ENCODE data around the gene ARID1B. TPM values are rescaled to one million over a fixed set of nuclear protein-coding genes. Genes with fewer than 3 reads are reported as not detected.

Gene ARID1B
- polyA plus RNA-seq, 1 donor: 66.0 TPM

DNA sequence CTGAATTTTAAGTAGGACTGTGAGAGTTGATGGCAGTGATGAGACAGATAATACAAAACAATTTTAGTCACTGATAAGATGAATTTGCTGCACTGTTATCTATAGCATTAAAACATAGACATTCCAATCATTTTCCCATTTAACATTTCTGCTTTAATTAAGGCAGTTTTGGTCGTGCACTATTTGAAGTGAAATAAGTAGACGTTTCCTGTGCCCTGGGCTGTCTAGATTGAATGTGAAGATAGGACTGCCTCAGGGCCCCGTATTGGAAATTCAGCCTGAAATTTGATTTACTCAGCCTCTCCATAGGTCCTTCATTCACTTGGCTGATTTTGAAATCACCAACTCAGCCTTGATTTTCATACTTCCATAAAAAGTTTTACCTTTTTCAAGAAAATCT, 48.3 kb downstream of the ARID1B start:
- no peak for DNase-seq (ENCODE audit: low read depth)

DNA sequence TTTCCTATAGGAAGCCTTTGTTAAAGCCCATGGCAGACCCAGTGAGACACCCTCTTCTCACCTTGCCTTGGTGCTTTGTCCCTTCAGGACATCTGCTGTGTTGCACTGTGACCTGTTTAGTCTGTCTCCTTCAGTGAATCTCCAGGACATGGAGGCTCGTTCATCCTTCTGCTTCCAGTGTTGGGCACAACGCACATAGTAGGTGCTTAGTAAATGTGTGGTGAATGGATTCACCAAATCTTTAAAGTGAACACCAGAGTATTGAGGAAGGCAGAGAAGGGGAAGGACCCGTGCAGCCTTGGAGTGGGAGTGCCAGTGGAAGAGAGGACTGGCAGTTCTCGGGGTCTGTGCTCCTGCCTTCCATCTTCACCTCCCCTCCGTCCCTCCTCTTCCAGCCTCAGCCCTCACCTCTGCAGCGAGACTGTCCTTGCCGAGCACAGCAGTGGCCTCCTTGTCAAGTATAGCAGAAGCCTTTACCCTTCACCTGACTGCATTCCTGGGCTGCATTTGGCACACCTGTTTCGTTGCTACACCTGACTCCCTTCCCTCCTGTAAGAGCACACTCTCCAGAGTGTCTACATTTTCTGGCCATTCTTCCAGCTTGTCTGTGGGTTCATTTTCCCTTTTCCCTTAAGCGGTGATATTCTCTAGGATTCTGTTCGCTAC, 49.2 kb downstream of the ARID1B start:
- DNase-seq (ENCODE audit: low read depth): no peak

DNA sequence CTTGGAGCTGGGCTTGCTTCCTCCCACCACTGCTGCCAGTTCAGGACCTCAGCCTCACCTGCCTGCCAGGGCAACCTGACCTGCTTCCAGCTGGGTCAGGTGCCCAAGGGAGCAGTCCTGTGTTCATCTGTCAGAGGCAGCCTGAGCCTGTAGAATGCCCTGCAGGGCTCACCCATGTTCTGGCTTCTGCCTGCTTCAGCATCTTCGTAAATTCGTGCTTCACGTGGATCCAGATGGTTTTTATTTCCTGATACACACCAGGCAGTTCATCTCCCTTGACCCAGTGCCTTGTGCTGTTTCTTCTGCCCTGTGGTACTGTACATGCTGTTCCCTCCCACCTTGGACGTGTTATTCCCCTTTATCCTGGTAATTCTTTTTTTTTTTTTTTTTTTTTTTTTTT, 50.2 kb downstream of the ARID1B start:
- DNase-seq (ENCODE audit: low read depth): no peak

DNA sequence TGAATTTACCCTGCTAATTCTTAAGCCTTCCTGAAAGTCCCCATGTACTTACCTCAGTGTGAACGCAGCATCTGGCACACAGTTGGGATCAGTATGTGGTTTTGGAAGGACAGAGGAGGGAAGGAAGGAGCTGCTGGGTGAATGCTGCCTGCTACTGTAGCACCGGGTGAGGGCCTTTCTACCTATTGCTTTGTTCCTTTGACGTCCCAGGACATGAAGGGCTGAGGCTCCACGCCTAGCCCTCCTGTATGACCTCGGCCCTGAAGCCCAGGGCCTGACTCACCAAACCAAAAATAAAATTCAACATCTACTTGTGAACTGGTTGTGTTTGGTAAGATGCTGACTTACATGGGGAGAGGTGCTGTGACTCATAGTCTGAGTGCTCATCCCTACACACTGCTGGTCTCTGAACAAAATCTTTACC, 51.1 kb downstream of the ARID1B start:
- no peak for DNase-seq (ENCODE audit: low read depth)

DNA sequence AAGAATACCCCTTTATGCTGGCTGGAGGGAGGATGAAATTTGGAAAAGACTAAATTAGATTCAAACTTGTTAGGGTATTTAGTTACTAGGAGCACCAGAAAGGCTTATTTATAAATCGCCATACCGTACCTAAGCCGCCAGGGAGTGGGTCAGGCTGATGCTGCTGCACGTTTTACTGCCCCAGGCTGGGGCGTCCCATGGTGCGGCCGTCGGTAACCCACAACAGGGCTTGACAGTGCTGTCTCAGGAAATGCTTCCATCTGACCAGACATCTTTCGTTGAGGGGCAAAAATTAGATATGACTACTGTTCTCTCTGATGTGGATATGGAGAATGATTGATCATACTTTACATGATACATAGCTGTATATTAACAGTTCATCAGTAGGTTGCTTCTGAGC, 52.9 kb downstream of the ARID1B start:
- no peak for DNase-seq (ENCODE audit: low read depth)

DNA sequence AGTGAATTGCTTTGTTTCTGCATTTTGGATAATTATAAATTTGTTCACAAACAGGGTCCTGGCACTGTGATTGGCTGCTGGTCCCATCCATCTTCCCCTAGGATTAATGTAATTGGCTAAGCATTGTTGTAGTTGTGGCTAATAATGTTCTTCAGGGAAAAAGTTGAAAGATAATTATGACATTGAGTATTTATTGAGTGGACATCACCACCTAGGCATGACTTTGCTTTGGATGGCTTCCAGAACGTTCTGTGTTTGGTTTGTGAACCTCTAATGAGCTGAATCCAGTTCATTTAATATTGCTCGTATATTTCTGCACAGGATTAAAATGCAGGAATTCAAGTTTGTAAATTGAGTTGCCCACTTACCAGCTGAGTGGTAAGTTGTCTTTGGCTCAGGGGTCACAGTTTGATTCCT, 55.1 kb downstream of the ARID1B start:
- no peak for DNase-seq (ENCODE audit: low read depth)

DNA sequence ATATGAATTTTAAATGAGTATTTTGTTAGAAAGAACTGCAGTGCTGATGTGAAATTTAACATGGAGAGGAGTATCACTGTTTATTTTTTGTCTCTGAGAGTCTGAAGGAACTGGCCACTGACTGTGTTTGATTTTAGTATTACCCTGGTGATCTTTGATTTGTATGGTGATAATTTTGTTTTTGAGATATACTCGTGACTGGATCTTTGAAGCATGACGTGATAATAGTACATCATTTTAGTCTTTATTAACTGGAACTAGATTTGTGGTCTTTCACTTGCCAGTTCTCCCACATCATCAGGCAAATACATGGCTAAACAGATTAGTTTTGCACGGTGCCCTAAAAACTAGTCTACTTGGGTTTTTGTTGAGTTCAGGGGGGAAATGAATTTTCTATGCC, 55.5 kb downstream of the ARID1B start:
- DNase-seq (ENCODE audit: low read depth): no peak

DNA sequence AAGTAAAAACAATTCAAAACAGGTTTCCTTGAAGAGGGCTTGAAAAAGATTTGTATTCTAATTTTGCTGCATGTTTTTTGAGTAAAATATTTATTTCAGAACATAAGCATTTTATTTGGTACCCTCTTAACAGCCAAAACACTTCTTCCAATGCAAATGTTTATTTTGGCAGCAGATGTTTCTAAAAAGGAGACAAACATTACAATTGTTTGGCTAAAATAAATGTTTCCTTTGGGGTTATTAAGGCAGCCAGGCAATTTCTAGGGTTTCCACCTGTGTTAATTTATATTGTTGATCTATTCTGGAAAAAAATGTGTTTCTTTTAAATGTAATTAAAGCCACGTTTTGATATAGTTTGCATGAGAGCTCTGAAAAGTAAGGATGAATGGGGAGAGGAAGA, 56.6 kb downstream of the ARID1B start:
- DNase-seq (ENCODE audit: low read depth): no peak

DNA sequence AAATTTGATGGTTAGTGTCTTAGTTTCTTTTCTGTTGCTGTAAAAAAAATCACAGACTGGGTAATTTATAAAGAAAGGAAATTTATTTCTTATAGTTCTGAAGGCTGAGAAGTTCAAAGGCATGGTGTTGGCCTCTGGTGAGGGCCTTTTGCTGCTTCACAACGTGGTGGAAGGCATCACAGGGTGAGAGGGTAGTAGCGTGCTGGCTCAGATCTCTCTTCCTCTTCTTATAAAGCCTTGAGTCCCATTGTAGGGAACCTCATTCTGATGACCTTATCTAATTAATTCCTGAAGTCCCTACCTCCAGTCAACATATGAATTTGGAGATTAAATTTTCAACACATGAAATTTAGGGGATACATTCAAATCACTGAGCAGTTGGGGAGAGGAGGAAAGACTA, 62.0 kb downstream of the ARID1B start:
- no peak for DNase-seq (ENCODE audit: low read depth)

DNA sequence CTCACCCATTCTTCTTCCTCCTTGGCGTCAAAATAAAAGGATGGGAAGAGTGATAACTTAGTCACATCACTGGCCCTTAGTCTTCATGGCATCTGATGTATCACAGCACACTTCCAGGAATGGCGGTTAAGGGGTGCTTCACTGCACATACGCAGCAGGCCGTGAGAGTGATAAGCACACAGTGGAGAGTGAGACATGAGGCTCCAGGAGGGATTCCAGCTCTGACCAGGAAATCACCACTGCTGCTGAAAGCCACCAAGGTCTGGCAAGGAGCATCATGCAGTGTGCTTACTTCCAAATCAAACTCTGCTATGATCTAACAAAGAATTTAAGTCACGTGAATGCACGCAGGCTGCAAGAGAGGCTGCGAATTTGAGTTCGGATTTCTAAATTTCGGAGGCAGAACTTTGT, 62.4 kb downstream of the ARID1B start:
- no peak for DNase-seq (ENCODE audit: low read depth)

DNA sequence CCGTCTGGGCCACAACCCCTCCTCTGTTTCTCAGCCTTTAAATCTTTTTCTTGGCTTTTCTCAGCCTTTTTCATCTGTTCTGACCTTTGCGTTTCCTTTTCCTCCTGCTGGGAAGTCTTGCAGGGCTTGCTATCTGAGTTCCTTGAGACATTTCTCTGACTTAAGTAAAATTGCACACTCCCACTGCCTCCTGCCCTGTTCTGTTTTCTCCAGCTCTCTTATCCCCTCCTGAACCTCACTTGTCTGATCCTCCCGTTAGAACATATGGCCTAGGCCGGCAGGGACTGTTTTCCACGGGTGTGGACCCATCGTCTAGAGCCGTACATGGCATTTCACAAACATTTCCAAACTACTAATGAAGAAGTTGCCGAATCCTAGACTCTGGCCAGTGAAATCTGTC, 63.0 kb downstream of the ARID1B start:
- DNase-seq (ENCODE audit: low read depth): no peak

DNA sequence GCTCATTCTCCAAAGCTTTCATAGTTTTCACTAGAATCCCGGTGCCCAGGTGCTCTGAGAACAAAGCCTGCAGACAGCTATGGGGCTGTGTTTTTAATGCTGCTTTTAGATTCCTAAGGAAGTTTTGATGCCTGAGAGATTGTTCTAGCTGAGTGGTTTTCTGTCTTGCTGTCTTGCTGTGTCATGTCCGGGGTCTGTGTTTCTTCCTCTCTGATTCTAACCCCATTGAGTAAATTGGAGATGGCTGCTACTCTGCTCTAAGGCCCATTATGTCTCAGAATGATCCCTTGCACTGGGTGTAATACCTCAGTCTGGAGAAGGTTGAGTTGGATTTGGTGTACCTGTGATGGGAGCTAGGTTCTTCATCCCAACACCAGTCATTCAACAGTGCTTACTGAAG, 63.4 kb downstream of the ARID1B start:
- DNase-seq (ENCODE audit: low read depth): no peak

DNA sequence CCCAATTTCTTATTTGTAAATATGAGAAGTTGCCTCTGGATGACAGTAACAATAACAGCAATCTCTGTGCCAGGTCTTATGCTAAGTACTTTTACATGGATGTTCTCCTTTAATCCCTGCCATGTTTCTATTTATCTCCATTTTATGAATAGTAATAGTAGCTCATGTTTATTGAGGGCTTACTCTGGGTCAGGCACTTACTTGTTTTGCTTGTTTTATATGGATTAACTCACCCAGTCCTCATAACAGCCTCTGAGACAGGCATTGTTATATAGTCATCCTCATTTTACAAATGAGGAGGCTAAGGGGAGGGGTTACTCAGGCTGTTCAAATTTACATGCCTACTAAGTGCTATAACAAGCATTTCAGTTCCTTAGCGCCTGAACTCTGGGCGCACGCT, 64.3 kb downstream of the ARID1B start:
- no peak for DNase-seq (ENCODE audit: low read depth)

DNA sequence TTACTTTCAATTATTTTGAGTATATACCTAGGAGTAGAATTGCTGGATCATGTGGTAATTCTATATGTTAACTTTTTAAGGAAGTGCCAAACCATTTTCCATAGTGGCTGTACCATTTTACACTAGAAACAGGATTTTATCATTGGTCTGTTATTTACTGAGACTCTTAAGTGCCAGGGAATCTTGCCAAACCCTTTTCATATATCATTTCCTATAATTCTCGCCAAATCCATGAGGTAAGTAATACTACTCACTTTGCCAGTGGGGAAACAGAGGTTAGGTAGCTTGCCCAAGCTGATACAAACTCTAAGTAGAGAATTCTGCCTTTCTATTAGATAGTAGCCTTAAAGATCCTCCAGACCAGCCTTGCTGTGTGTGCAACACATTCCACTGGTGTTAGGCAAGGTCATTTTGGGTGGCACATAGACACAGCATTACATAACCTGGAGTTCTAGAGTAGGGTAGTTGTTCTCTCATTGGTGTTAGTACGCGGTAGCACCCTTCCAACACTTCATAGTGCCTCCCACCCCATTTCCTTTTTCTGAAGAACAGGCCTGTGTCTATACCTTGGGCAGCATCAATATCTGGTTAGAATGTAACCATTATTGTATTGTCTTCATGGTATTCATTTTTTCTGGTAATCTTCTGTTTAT, 65.5 kb downstream of the ARID1B start:
- no peak for DNase-seq (ENCODE audit: low read depth)

DNA sequence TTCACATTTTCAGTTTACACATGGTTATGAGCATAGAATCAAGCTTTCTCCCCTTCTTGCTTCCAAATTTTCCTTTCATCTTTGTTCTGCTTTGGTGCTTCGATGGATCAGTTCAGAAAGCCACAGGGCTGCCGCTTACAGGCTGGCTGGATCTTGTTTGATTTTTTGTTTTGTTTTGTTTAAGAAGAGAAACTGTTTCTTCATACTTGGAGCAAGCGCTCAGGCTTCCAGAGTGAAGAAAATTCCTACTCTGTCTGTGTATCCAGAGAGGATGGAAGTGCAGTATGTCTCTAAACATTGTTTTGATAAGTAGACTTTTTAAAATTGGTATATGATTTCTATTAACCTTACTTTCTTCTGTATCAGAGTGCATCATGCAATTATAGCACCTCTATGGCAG, 66.9 kb downstream of the ARID1B start:
- DNase-seq (ENCODE audit: low read depth): no peak

DNA sequence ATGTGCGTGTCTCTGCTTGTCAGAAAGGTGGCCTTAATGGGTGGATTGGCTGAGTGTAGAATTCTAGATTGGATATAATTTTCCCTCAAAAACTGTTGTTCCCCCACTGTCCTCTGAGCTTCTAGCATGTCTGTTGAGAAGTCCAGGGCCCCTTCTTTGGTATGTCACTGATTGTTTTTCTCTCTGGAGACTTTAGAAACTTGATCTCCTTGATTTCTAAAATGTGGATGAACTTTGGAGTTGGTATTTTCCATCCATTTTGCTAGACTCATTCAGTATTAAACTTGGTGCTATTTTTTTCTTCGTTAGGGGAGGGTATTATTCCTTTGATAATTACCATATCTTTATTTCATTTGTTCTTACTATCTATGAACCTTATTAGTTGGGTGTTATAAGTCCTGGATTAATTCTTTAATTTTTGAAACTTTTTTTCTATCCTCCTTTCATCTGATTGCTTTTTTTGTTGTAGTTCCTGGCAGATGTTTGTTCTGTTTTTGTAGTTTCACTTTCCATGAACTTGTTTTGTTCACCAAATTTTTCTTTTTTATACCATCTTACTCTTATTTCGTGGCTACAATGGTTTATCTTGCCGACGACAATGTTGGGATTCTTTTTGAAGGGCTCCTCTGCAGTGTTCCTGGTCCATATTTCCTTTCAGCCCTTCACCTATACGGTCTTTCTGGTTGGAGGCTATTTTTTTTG, 68.4 kb downstream of the ARID1B start:
- DNase-seq (ENCODE audit: low read depth): no peak

DNA sequence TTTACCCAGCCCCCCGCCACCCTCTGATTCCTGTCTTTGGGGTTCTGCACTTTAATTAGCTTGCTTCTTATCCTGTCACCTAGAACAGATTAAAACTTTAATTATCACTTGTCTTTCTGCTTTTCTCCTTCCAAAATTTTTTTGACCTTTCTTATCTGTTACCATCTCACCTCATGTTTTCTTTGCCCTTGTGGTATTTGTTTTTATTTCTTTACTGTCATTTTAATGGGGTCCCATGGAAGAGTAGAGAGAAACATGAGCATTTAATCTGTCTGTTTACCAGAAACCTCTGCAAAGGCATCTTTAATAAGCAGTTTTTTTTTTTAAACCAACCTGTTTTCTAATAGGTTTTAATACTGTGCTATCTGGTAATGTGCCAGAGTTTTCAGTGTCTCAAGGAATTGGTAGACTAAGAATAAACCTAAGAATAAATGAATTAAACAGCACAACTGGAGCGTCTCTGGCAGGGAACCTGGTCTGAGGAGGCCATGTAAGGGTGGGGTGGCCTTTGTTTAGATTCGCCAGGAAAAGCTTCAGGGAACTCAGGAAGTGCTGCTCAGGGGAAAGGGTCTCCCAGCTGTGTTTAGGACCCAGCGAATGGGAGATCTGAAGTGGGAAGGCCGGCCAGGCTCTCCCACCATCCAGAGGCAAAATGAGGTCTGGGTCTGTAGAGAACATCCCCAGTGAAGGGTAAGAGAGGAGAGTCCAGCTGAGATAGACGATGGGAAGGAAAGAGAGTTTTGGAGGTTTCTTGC, 69.8 kb downstream of the ARID1B start:
- DNase-seq (ENCODE audit: low read depth): no peak

DNA sequence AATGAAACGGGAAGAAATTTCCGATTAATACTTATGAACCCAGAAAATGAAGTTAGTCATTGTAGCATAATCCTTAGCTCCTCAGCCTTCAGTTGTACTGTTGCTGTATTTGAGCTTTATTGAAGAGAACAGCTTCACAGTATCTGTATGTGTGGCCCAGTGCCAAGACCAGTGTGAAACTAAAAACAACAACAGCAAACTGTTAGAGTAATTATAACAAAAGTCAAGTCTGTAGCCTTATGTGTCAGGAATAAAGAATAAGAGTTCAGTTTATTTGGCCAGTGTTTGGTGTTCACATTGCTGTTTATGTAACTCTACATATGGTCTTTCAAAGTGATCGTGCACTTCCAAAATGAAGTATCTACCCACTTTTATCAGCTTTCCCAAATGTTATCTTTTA, 70.9 kb downstream of the ARID1B start:
- DNase-seq (ENCODE audit: low read depth): no peak

DNA sequence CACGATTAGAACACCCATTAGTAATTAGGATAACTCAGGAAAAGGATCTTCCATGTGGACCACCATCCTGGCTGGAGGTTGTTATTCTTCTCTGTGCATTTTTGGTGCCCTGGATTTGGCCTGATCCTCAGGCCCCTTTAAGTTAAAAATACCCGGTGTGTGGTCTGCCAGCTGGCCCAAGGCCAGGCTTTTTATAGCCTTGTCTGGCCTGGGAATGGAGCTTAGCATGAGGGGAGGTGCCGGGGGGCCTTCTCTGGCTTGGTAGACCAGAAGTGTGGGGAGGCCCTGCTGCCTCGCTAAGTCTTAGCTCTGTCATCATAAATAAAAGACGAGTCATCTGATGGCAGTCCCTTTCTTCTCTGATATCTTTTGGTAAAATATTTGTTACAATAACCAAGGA, 71.4 kb downstream of the ARID1B start:
- no peak for DNase-seq (ENCODE audit: low read depth)

DNA sequence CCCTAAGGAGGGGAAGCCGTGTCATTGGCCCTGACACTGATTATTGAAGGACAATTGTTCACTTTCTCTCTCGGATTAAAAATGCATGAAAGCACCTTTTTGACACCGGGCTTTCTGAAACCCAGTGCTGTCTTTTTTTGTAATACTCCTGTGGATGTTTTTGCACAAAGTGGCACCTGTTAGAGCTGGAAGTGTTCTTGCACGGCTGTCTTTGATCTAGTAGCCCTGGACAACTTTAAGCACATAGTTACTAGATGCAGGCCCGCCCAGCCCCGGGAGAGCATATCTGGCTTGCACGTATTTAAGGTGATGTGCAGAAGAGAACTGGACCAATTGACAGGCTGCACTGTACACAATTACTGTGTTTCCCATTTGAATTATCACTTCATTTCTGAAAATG, 72.6 kb downstream of the ARID1B start:
- no peak for DNase-seq (ENCODE audit: low read depth)

DNA sequence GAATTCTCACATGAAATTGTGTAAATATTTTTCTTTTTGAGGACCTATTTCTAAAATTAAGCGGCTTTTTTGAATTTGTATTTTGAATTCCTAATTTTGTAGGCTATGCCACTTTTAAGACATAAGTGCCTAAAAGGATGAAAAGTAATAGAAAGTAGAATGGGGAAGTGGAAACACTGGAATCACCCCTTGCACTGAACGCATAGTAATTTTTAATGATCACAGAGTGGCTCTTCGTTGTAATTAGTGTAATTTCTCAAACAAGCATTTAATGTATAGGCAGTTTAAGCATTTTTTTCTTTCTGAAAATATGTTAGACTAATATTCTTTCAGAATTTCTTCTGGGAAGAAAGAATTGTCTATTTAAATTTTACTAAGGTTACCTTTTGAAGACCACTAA, 73.2 kb downstream of the ARID1B start:
- DNase-seq (ENCODE audit: low read depth): no peak

DNA sequence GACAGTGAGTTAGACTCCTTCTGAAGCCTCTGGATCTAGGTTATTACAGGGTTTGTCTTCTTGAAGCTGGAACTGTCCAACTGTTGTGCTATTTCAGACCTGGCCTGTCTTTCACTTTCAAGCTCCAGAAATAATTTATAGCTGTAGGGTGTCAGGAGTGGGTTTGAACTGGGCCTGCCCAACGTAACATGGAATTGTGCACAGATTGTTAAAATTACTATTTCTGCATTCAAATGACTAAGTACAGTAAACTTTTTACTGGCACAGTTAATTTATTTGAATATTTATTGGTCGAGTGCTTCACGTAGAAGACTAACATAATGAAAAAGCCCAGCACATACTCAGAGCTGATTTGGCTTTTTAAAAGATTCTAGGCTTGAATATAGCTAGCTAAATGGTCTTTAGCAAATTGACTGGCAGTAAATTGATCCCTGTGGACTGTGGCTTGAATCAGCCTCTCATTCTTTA, 74.3 kb downstream of the ARID1B start:
- no peak for DNase-seq (ENCODE audit: low read depth)

Measured in forelimb muscle (tissue), 1 donor.